Stimulated activated CD4-positive, alpha-beta T cell treated with anti-CD3 and anti-CD28 coated beads, Interleukin-2, amount 100 ng/mL, for 48 hours (primary cell): ENCODE results near the gene APBB2.
"Not testable (repeated sequence)": the region's sequence is repeated elsewhere in the genome, so short reads cannot be mapped to it uniquely, and the experiment has no call there.

Source experiments
- DNase-seq, 2 donors: peaks; one replicate each; pipeline ENCODE4 v3.0.0-alpha.2; 2020

APBB2 gene

GRCh38 chr4:41095192-41095872, 119.0 kb downstream of the APBB2 start:
- no peak for DNase-seq

GRCh38 chr4:41092128-41092527, 122.2 kb downstream of the APBB2 start:
- no peak for DNase-seq

- no peak for DNase-seq
Observed at GRCh38 chr4:41081847-41082246, 132.5 kb downstream of the APBB2 start.

GRCh38 chr4:41080976-41081375, 133.4 kb downstream of the APBB2 start:
- no peak for DNase-seq

GRCh38 chr4:41079881-41080560, 134.3 kb downstream of the APBB2 start:
- DNase-seq, result no peak

- DNase-seq, result no peak
Observed at GRCh38 chr4:41077628-41078027, 136.7 kb downstream of the APBB2 start.

GRCh38 chr4:41076481-41076880, 137.9 kb downstream of the APBB2 start:
- no peak for DNase-seq

GRCh38 chr4:41074215-41074614, 140.1 kb downstream of the APBB2 start:
- DNase-seq, result no peak

- DNase-seq, result no peak
Observed at GRCh38 chr4:41072021-41072777, 142.1 kb downstream of the APBB2 start.

- no peak for DNase-seq
Observed at GRCh38 chr4:41070516-41071281, 143.6 kb downstream of the APBB2 start.

GRCh38 chr4:41069838-41070237, 144.5 kb downstream of the APBB2 start:
- no peak for DNase-seq

- no peak for DNase-seq
Observed at GRCh38 chr4:41069257-41069656, 145.1 kb downstream of the APBB2 start.

GRCh38 chr4:41067369-41067768, 147.0 kb downstream of the APBB2 start:
- DNase-seq, result no peak

- no peak for DNase-seq
Observed at GRCh38 chr4:41066049-41066448, 148.3 kb downstream of the APBB2 start.

GRCh38 chr4:41065434-41066006, 148.8 kb downstream of the APBB2 start:
- no peak for DNase-seq

- DNase-seq, result no peak
Observed at GRCh38 chr4:41064953-41065352, 149.4 kb downstream of the APBB2 start.

GRCh38 chr4:41061482-41062185, 152.7 kb downstream of the APBB2 start:
- DNase-seq, result no peak

GRCh38 chr4:41060352-41061334, 153.7 kb downstream of the APBB2 start:
- DNase-seq, result no peak

GRCh38 chr4:41059411-41059810, 154.9 kb downstream of the APBB2 start:
- not testable (repeated sequence) for DNase-seq

GRCh38 chr4:41058426-41058825, 155.9 kb downstream of the APBB2 start:
- DNase-seq, result no peak

- no peak for DNase-seq
Observed at GRCh38 chr4:41057467-41057866, 156.9 kb downstream of the APBB2 start.
